Measurements from ENCODE around the gene TSSK6.
"Not testable (repeated sequence)": the region's sequence is repeated elsewhere in the genome, so short reads cannot be mapped to it uniquely, and the experiment has no call there.

The TSSK6 gene

DNA sequence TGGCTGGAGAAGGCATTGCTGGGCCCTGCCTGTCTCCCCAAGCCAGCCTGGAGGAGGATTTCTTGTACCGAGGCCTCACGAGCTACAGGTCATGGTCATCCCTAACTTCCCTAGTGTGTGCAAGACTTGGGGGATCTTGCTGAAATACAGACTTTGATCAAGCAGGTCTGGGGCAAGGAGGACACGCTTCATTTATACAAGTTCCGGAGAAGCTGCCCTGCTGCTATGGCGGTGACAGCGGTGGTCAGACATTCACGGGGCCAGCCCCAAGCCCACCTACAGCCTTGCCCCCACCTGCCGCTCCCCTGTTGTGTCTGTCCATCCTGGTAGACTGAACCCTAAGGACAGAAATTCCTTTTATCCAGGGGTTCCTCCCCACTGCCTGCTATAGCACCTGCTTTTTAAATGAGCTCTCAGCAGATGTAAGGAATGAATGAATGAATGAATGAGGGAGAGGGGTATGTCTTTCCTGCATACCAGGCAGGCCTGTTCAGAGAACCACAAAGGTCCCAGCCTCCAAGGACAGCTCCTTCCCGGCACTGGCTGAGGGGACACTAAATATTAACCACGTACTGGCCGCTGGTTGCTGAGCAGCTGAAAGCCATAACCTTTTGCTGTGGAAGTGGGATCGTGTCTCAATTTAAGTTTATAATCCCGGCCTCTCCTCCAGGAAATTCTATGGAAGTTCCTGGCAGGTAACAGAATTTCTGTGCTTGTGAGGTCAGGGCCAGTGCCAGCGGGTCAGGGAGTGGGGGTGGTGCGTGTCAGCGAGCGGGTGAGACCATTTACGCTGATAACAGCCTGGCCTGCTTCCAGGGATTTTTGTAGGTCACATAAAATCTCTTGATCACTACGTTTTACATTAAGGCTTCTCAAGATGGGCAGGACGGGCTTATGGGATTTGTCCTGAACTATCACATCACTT lies 27.1 kb downstream of the TSSK6 start:
- peak; percentile 19 for DNase-seq (ENCODE audit: low read depth)

DNA sequence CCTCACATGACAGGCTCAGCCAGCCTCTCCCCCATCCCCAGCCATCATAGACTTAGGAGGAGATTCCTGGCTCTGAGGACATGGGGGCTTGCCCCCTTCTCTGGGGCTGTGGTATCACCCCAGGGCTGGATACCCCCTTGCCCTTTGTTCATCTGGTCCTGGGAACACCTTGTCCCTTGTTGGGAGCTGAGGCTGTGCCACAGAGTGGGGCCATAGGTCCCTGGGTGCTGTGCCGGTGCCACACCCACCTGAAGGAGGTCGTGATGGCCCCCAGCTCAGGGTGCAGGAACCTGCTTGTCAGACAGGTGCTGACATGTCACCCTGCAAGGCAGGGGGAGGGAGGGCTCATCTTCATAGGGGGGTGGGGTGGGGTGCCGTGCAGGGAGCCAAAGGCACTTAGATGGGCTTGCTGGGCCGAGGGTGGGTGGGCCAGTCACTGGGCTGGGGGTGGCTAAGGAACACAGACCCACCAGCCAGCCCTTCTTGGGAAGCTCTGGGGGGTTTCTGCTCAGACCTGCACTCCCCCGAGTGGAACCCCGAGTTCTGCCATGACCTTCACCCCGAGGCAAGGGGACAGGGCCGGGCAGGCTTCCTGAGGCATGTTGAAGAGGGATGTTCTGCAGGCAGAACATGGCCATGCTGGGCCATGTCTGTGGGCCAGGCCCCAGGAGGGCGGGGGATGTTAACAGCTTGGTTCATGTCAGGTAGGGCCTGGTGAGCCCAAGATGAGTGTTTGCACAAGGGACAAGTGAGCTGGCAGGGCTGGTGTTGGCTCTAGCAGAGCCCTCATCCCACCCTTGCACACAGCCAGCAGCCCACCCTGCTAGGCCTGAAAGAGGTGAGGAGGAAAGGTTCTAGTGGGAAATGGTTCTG lies 28.0 kb downstream of the TSSK6 start:
- no peak for DNase-seq (ENCODE audit: low read depth)

DNA sequence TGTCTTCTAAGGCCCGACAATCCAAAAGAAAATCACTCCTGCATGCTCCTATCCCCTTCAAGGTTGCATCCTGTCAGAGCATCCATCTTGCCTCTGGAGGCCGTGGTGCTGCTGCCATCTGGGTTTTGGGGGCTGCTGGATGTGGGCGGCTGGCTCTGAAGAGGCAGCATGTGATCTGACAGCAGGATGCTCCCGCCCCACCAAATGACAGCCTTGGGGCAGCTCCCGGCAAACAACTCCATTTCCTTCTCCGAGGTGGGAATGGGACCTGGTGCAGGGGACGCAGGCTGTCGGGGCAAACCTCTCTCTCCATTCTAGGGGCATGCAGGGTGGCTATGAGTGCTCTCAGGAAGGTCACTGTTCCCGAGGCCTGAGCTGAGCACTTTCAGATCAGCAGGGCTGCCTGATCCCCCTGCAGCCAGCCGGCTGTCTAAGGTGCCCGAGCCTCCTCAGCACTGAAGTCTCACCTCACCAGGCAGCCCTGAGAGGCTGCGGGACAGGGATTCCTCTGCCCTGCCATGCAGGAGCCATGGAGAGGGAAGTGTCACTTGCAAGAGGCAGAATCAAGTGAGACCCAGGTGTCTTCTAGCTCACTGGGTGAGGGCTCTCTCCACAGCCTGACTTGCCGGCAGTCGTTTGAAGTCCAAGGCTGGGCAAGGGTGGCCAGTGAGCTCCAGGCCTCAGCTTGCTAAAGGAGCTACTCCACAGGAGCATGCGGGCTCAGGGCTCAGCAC lies 28.8 kb downstream of the TSSK6 start:
- no peak for DNase-seq (ENCODE audit: low read depth)

DNA sequence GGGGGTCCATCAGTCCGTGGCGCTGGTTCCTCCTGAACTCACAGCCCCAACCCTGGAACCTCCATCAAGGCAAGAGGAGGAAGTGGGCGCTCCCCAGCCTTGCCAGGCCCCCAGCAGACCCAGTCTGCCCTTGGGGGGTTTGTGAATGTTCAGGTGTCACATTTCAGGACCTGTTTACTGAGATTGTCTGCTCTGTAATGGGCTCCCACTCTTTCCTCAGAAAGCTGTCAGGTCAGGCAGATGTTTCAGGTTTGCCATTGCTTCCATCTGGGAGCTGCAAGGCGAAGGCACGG lies 29.4 kb downstream of the TSSK6 start:
- no peak for DNase-seq (ENCODE audit: low read depth)

DNA sequence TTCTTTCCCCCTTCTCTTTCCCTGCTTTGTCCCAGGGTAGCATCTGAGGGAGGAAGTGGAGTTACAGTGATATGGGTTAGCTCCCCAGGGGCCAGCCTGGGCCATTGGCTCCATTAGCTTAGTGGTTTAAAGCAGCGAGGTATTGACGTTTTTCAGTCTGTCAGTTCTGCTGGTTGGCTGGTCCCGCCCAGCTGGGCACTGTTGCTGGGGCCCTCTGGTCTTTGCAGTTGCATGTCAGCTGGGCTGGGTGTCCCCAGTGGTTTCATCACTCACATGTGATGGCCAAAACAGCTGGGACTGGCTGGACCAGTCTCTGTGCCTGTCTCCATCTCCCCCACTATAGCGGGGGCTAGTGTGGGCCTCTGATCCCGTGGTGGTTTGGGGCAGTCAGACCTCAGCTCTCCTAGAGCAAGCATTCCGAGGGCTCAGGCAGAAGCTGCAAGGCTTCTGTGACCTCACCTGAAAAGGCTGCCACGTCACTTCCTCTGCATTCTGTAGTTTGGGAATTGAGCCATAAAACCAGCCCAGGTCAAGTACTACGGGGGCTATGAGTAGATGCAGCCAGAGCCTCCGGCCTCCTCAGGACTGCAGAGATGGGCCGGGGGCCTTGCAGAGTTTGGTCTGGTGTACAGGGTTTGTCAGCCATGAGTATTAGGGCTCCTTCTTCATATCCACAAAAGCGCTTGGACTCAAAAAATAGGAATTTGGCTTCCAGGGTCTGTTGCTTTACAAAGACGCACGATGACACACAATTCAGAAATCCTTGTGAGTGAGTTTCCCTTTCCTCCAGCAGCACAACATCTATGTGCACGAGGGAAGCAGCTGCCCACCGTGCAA lies 30.0 kb downstream of the TSSK6 start:
- peak; percentile 87 for DNase-seq (ENCODE audit: low read depth)

DNA sequence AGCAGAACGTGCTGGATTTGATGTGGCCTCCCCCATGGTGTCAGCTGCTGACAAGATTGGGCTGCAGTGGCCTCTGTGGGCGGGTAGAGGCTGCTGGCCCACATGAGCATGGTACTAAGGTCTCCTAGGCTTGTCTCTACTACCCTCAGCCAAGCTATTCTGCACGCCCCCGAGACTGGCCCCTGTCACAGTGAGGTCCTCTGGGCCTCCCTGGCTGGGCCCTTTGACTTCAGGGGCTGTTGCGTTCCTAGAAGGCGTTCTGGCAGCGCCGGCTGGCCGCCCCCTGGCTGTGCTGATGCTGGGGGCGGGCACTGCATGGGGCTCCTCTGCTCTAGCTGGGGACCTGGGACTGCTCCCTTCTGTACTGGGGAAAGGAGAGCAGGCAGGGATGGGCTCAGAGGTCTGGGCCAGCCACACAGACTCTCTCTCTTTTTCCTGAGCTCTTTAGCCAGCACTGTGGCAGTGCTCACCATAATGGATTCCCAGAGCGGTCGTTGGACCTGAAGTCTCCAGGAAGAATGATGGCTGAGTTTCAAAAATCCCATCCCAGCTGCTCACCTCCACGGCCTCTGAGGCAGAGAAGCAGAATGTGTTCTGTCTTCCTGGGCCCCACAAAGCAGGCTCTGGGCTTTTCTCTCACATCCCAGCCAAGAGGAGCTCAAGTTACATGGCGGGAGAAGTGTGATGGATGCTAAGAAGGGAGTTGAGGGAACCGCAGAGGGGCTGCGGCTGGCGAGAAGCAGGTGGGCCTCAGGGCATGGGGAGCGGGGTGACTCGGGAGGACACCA lies 32.3 kb downstream of the TSSK6 start:
- DNase-seq (ENCODE audit: low read depth), result no peak

DNA sequence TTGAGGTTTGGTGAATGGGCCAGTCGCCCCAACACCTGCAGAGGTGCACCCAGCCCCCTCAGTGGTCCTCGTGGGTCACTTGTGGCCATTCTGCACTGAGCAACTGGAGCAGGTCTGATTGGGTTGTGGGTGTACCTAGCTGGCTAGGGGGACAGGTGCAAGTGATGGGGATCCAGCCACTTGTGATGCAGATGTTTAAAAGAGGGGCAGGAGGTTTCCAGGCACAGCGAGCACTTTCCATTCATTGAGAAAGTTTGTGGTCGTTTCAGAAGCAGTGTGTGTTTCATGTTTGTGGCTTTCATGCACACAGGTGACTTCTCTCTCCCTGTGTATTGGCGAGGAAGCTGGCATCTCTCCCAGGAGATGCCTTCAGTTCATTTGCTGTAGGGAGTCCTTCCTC lies 34.7 kb downstream of the TSSK6 start:
- DNase-seq (ENCODE audit: low read depth), result no peak

DNA sequence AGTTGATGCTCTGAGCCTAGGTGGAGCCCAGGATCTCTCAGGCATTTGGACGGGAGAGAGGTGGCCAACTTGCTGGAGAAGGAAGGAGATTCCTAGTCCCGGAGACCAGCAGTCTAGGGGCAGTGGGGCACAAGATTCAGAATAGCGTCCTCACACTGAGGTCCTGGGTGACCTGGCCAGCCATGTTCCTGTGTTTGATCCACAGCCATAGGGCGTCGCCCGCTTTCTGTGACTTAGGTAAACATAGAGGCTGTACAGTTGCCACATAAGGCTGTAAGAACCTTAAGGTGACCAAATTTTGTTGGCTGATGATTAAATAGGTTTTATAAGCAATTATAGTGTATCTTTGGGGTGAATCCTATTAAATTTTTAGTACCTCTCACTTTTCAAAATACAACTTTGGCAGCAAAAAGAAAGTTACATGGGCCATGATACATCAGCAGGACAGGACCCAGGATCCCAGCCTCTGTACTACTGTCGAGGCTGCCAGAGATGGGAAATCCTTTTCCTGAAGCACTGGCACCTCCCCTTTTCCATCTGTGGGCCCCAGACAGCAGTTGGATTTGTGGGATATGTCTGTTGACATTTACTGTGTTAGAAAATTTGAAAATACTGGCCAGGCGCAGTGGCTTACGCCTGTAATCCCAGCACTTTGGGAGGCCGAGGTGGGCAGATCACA lies 37.5 kb downstream of the TSSK6 start:
- DNase-seq (ENCODE audit: low read depth), result no peak

DNA sequence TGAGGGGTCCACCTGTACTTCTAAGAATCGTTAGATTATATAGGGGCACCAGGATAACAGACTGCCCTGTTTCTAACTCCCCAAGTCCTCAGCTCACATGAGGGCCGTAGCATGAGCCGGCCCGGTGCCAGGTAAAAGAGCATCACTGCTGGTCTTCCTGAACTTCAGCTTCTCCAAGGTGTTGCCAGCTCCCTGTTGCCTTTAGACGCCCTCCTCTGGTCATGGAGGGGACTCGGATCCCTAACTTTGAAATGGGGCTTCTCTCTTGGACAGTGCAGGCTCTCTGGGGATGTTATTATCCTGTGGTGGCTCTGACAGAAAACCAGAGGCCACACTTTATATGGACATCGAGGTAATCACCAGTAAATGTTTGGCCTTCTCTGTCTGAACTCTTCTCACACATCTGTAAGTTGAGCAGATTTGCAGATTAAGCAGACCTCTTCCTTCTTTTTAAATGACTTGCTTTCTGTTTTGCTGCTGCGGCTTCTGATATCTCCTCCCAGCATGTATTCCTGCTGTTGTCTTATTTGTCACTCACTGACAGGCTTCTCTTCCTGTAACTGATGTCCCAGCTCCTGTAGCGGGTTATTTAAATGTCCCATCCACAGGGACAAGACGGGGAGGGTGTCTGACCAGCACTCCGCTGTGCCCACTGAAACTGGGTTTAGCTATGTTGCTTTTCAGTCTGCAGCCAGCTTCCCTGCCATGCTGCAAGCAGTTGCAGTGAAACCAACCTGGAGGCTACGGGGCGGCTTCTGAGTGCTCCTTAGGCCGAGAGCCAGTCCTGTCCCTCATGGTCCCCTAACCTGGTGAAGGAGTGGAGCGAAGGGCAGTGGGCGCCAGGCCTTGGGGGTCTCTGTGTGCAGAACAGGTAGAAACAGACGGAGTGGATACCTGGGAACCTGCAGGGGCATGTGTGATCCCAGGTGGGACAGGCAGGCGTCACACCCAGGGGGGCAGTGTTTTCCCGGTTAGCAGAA lies 39.2 kb downstream of the TSSK6 start:
- peak; percentile 52 for DNase-seq (ENCODE audit: low read depth)

DNA sequence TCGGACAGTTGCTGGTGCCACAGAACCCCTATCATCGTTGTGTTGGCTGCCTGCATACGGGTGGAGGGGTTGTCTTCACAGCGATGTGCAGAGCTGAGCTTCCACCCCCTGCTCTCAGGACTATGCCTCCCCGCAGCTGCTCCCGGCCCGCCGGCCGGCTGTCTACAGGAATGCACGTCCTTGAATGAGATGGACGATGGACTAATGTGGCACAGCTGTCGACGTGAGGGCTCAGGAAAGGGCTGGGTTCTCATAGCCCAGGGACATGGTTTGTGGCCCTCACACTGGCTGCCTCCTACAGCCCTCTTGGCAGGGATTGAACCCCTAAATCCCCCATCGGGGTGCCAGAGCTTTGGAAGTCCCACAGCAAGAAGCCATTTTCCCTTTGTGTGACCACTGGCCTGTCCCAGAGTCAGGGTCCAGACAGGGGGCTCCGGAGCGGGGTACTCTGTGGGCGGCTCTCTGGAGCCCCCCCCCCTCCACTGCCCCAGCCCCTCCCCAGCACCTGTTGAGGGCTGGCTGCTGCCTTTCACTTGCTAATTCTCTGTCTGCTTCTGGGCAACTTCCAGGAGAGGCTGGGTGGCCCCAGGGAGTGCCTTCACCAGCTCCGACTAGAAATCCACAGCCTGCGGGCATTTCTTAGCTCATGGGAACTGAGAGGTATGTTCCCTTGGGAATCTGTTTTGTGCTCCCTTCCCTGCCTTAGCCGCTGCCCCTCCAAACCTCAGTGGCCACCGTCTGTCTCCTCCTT lies 40.2 kb downstream of the TSSK6 start:
- no peak for DNase-seq (ENCODE audit: low read depth)

DNA sequence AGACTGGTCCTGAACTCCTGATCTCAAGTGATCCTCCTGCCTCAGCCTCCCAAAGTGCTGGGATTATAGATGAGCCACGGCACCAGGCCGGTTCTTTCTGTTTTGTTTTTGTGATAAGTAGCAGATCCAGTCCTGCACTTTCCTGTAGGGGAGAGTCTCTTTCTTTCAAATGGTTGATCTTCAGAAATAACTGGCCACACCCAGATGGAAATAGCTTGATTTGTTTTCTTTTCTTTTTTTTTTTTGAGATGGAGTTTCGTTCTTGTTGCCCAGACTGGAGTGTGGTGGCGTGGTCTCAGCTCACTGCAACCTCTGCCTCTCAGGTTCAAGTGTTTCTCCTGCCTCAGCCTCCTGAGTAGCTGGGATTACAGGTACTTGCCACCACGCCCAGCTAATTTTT lies 43.2 kb downstream of the TSSK6 start:
- not testable (repeated sequence) for DNase-seq (ENCODE audit: low read depth)

DNA sequence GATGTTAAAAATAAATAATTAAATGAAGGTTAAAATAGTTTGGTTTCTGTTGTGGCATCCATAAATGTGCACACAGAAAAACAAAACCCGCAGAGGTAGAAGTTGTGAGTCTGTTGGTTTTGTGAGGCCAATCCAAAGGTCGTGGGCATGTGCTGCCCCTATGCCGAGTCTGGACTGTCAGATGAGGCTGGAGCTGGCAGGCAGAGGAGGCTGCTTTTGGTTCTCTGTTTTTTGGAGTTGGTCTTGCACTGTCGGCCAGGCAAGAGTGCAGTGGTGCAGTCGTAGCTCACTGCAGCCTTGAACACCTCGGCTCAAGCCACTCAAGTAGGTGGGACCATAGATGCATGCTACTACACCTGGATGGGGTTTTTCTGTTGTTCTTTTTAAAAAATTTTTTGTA lies 43.7 kb downstream of the TSSK6 start:
- DNase-seq (ENCODE audit: low read depth), result no peak

DNA sequence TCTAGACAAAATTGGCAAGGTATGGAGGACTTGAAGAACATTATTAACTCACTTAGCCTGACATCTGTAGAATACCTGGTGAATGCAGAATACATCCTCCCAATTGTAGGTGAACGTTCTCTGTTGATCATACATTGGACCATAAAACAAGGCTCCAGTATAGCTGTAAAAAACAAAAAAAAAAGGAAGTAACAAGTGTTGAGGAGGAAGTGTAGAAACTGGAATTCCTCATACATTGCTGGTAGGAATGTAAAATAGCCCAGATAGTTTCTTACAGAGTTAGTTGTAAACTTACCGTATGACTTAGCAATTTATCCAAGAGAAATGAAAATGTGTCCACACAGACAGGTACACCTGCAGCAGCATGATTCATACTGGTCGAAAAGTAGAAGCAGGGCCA lies 44.8 kb downstream of the TSSK6 start:
- DNase-seq (ENCODE audit: low read depth), result no peak

DNA sequence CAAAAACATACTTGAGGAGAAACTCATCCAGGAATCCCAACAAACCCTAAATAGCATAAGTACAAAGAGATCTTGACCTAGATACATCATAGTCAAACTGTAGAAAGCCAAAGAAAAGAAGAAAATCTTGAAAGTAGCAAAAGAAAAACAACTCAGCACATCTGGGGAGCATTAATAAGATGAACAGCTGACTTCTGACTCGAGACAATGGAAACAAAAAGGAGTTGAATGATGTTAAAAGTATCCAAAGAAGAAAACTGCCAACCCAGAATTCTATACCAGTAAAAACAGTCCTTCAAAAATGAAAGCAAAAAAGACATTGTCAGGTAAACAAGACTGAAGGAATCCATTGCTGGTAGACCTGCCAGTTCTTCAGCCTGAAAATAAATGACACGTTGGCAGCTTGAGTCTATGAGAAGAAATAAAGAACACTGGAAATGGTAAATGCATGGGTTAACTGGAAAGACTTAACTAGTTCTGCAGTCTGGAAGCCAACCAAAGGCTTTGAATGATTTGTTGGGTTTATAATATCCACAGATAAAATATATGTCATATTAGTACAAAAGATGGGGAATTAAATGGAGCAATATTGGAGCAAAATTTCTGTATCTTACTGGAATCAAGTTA lies 46.8 kb downstream of the TSSK6 start:
- peak; percentile 29 for DNase-seq (ENCODE audit: low read depth)

DNA sequence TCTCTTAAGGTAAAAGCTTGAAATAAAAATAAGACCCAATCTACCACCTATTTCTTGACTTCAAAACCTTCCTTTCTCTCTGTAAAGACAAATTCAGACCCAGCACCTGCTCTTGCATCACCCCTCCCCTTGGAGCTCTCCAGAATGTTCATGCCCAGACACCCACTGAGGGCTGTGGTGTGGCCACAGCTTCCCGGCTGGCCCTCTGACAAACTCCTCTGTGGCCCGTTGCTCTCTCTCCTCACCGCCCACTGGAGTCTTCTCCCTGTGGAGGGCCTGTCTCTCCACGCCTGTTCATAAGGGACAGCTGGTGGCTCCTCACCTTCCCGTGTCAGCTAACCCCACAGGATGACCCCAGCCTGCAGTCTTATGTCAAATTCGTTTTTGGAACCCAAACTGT lies 49.1 kb downstream of the TSSK6 start:
- no peak for DNase-seq (ENCODE audit: low read depth)

DNA sequence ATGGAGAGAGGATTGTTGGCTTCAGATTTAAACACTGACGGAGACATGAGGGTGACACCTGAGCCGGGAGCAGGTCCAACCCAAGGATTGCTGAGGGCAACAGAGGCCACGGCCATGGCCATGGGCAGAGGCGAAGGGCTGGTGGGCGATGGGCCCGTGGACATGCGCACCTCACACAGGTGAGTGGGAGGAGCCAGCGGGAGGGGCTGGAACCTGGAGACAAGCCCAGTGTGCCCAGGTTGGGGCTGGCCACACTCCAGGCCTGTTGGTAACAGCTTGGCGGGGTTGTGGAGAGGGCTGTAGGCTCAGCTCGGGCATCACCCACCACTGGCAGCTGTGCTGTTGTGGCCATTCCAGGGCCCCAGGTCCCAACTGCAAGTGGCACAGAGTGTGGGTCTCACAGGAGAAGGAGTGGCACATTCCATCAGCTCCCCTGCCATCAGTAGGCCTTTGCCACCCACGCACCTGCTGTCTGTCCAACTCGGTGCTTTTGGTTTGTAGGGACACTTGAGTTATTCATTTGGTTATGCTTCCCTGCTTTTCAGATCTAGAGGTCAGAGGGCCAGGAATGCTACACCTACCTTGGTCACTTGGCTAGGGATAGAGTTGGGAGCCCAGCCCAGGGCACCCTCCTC lies 49.8 kb downstream of the TSSK6 start:
- DNase-seq (ENCODE audit: low read depth), result no peak

DNA sequence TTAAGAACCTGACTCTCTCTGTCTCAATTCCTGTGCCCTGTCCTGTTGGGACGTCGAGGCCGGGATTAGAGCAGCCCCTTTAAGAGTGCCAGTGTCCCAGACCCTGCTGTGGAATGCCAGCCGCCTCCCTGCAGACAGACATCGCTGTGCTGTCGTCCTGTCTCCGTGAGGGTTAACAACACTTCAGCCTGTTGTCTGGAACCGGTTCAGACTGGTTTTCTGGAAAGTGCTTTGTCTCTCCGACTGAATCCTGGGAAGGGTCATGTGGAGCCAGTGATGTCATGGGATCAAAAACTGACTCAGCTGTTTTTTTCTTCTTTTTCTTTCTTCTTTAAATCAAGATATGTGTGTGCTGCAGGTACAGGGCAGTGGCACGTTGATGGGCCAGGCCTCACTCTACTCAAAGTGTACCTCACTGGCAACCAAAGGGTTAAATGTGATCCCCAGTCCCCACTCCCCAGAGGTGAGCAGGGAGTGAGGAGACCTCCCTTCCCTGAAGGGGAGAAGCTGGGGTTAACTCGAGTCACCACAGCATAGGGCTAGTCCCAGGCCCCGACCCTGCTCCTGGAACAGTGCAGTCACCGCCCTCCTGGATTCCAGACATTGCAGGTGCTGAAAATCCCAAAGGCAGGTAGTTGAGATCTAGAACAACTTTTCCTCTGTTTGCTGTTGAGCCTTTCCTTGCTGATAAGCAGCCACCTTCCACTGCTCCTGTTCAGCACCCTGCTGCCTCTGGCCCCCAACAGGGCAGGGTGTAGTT lies 50.8 kb downstream of the TSSK6 start:
- no peak for DNase-seq (ENCODE audit: low read depth)
